GM19372 (cell line): Measurements from ENCODE around the gene ROPN1.
"Not testable (repeated sequence)": the region's sequence is repeated elsewhere in the genome, so short reads cannot be mapped to it uniquely, and the experiment has no call there.

ENCODE experiments used
- ATAC-seq: cut with Tn5 transposase; IDR thresholded peaks from one replicate; pipeline ENCODE4 v1.9.1; 2021; ENCODE audit warnings: mild to moderate bottlenecking, low read depth, moderate library complexity; ENCODE audit not compliant: unreplicated experiment

The ROPN1 gene

GRCh38 chr3:123991730-123992588 is at the start of gene ROPN1:
TSS of gene ROPN1 (minus strand) at chr3:123992124. CDS start at chr3:123980481, 11,643 bp downstream.
- ATAC-seq: not testable (repeated sequence)

- ATAC-seq: no peak
Observed at GRCh38 chr3:124041553-124041952, 49.6 kb upstream of the ROPN1 start.

GRCh38 chr3:124037326-124037725 is 45.4 kb upstream of the ROPN1 start:
- no peak for ATAC-seq

GRCh38 chr3:124036214-124036613 is 44.3 kb upstream of the ROPN1 start:
- not testable (repeated sequence) for ATAC-seq

GRCh38 chr3:124035463-124036121 is 43.7 kb upstream of the ROPN1 start:
- no peak for ATAC-seq

- ATAC-seq: no peak
Observed at GRCh38 chr3:124034844-124035152, 42.9 kb upstream of the ROPN1 start.

GRCh38 chr3:124034016-124034843 is 42.3 kb upstream of the ROPN1 start:
- no peak for ATAC-seq

GRCh38 chr3:124033360-124034015 is 41.6 kb upstream of the ROPN1 start, which contains the start of gene KALRN:
TSS of gene KALRN (plus strand) at chr3:124033369.
- peak; percentile 36 for ATAC-seq

GRCh38 chr3:124032881-124033359 is 41.0 kb upstream of the ROPN1 start:
- ATAC-seq: peak; percentile 97

- no peak for ATAC-seq
Observed at GRCh38 chr3:124032311-124032880, 40.5 kb upstream of the ROPN1 start.

GRCh38 chr3:124026516-124026915 is 34.6 kb upstream of the ROPN1 start:
- ATAC-seq: no peak

- not testable (repeated sequence) for ATAC-seq
Observed at GRCh38 chr3:124023531-124023930, 31.6 kb upstream of the ROPN1 start.

- ATAC-seq: no peak
Observed at GRCh38 chr3:124019291-124019690, 27.4 kb upstream of the ROPN1 start.

- ATAC-seq: not testable (repeated sequence)
Observed at GRCh38 chr3:124017502-124017901, 25.6 kb upstream of the ROPN1 start.

GRCh38 chr3:124016483-124016882 is 24.6 kb upstream of the ROPN1 start:
- ATAC-seq: not testable (repeated sequence)

- no peak for ATAC-seq
Observed at GRCh38 chr3:124014366-124014942, 22.5 kb upstream of the ROPN1 start.

GRCh38 chr3:124008321-124008720 is 16.4 kb upstream of the ROPN1 start:
- not testable (repeated sequence) for ATAC-seq

- ATAC-seq: no peak
Observed at GRCh38 chr3:124007186-124007585, 15.3 kb upstream of the ROPN1 start.

- not testable (repeated sequence) for ATAC-seq
Observed at GRCh38 chr3:124002405-124003079, 10.6 kb upstream of the ROPN1 start.
